Mononuclear cell (primary cell): ENCODE results near the gene SELE. TPM values are rescaled to one million over a fixed set of nuclear protein-coding genes. Genes with fewer than 3 reads are reported as not detected.

ENCODE experiments used
- H3K27me3 ChIP-seq: 2 replicates; pipeline ENCODE4 v1.6.0; 2011; ENCODE audit warnings: low read length, control low read depth; ENCODE audit not compliant: insufficient read depth
- H3K4me1 ChIP-seq: 2 replicates; pipeline ENCODE4 v1.5.1; 2011; ENCODE audit warnings: mild to moderate bottlenecking, low read length, control low read depth; ENCODE audit not compliant: insufficient read depth
- H3K4me3 ChIP-seq: 2 replicates; pipeline ENCODE4 v1.5.1; 2011; ENCODE audit warnings: mild to moderate bottlenecking, low read length, moderate library complexity
- H3K9me3 ChIP-seq: 2 replicates; pipeline ENCODE4 v1.5.1; 2011; ENCODE audit warnings: low read depth, mild to moderate bottlenecking, control low read depth, low read length
- total RNA-seq: library from RNA; depleted of rRNA; stranded (reverse); fragments of >200 nt; gene quantifications from one replicate; pipeline ENCODE4 v1.2.3, GENCODE V29; 2012

Gene SELE
- total RNA-seq, 1 donor = not detected

- Histone ChIP-seq H3K9me3 (no peaks in the 10 kb centered on the region), H3K27me3 (no peaks in the 10 kb centered on the region), H3K4me3 (no peak overlapping the region), H3K4me1 (peaks cover 35% of the 10 kb centered on the region)
These were observed 51.8 kb downstream of the SELE start for GRCh38 chr1:169682071-169682470.

GRCh38 chr1:169681140-169681539 is 52.7 kb downstream of the SELE start:
- H3K27me3 ChIP-seq = no peaks in the 10 kb centered on the region
- peaks cover 45% of the 10 kb centered on the region for H3K4me1 ChIP-seq
- no peaks in the 10 kb centered on the region for H3K9me3 ChIP-seq
- H3K4me3 ChIP-seq = no peak overlapping the region

GRCh38 chr1:169680377-169681019 is 53.4 kb downstream of the SELE start:
- Histone ChIP-seq H3K27me3 (no peaks in the 10 kb centered on the region), H3K4me3 (no peak overlapping the region), H3K9me3 (no peaks in the 10 kb centered on the region), H3K4me1 (peaks cover 51% of the 10 kb centered on the region)

- Histone ChIP-seq H3K27me3 (no peaks in the 10 kb centered on the region), H3K9me3 (no peaks in the 10 kb centered on the region), H3K4me3 (no peak overlapping the region), H3K4me1 (peaks cover 51% of the 10 kb centered on the region)
These were observed 54.2 kb downstream of the SELE start for GRCh38 chr1:169679692-169680091.

GRCh38 chr1:169676001-169676400 is 57.9 kb downstream of the SELE start:
- peaks cover 32% of the 10 kb centered on the region for H3K4me1 ChIP-seq
- H3K9me3 ChIP-seq = no peaks in the 10 kb centered on the region
- no peaks in the 10 kb centered on the region for H3K27me3 ChIP-seq
- no peak overlapping the region for H3K4me3 ChIP-seq

Other genes with a start within 250 kb of the SELE start
- 7.0 TPM for gene SLC19A2, start 248.1 kb downstream of the SELE start, total RNA-seq
- gene F5, start 147.6 kb downstream of the SELE start, total RNA-seq = 13.9 TPM
- gene SELP, start 104.0 kb downstream of the SELE start, total RNA-seq = 17.0 TPM
- 337 TPM for gene SELL, start 22.5 kb downstream of the SELE start, total RNA-seq
- 6.4 TPM for gene METTL18, start 60.8 kb upstream of the SELE start, total RNA-seq
- 4.1 TPM for gene SCYL3, start 159.8 kb upstream of the SELE start, total RNA-seq